Activated naive CD8-positive, alpha-beta T cell treated with anti-CD3 and anti-CD28 coated beads for 36 hours (primary cell): ENCODE measurements around the gene UBE2QL1. TPM values are rescaled to one million over a fixed set of nuclear protein-coding genes. Genes with fewer than 3 reads are reported as not detected.

ENCODE experiments used
- DNase-seq: peaks from one replicate; pipeline ENCODE4 v3.0.0; 2021
- H3K27ac Mint-ChIP-seq: one replicate; pipeline ENCODE4 v1.8.0; 2022; ENCODE audit warnings: mild to moderate bottlenecking, moderate library complexity, mixed read lengths
- H3K27me3 Mint-ChIP-seq: one replicate; pipeline ENCODE4 v1.8.0; 2022; ENCODE audit warnings: mild to moderate bottlenecking, mixed read lengths
- H3K36me3 Mint-ChIP-seq: one replicate; pipeline ENCODE4 v1.8.0; 2021; ENCODE audit warnings: mild to moderate bottlenecking, mixed read lengths
- H3K4me1 Mint-ChIP-seq: one replicate; pipeline ENCODE4 v1.8.0; 2021; ENCODE audit warnings: mixed read lengths
- H3K4me3 Mint-ChIP-seq: one replicate; pipeline ENCODE4 v1.8.0; 2022; ENCODE audit warnings: mild to moderate bottlenecking, moderate library complexity, mixed read lengths
- H3K9me3 Mint-ChIP-seq: one replicate; pipeline ENCODE4 v1.8.0; 2022; ENCODE audit warnings: mixed read lengths
- total RNA-seq, 2 experiments: library from RNA; stranded (reverse); gene quantifications; one replicate each; pipeline ENCODE4 v1.2.3, GENCODE V29; 2021

The UBE2QL1 gene
- total RNA-seq, 2 experiments from 2014 or later = not detected

GRCh38 chr5:6458833-6459232 lies 10.2 kb downstream of the UBE2QL1 start:
- Mint-ChIP-seq H3K36me3 (no peaks in the 10 kb centered on the region), H3K4me1 (no peaks in the 10 kb centered on the region), H3K4me3 (no peak overlapping the region), H3K27ac (no peak overlapping the region), H3K27me3 (peaks cover 37% of the 10 kb centered on the region), H3K9me3 (no peaks in the 10 kb centered on the region)
- DNase-seq = no peak

- no peaks in the 10 kb centered on the region for H3K4me1 Mint-ChIP-seq
- no peaks in the 10 kb centered on the region for H3K36me3 Mint-ChIP-seq
- no peaks in the 10 kb centered on the region for H3K9me3 Mint-ChIP-seq
- H3K27ac Mint-ChIP-seq = no peak overlapping the region
- H3K27me3 Mint-ChIP-seq = peaks cover 28% of the 10 kb centered on the region
- H3K4me3 Mint-ChIP-seq = no peak overlapping the region
- DNase-seq = no peak
These were observed 11.2 kb downstream of the UBE2QL1 start for GRCh38 chr5:6459896-6460295.

GRCh38 chr5:6461006-6461405 lies 12.3 kb downstream of the UBE2QL1 start:
- Mint-ChIP-seq H3K9me3 (no peaks in the 10 kb centered on the region), H3K4me1 (peaks cover under 1% of the 10 kb centered on the region), H3K4me3 (no peak overlapping the region), H3K27me3 (peaks cover 18% of the 10 kb centered on the region), H3K27ac (no peak overlapping the region), H3K36me3 (no peaks in the 10 kb centered on the region)
- DNase-seq = no peak

GRCh38 chr5:6461793-6462650 lies 13.4 kb downstream of the UBE2QL1 start:
- H3K9me3 Mint-ChIP-seq = no peaks in the 10 kb centered on the region
- no peaks in the 10 kb centered on the region for H3K36me3 Mint-ChIP-seq
- DNase-seq = no peak
- peaks cover 1% of the 10 kb centered on the region for H3K4me1 Mint-ChIP-seq
- no peak overlapping the region for H3K4me3 Mint-ChIP-seq
- H3K27me3 Mint-ChIP-seq = peaks cover 12% of the 10 kb centered on the region
- no peak overlapping the region for H3K27ac Mint-ChIP-seq

DNA sequence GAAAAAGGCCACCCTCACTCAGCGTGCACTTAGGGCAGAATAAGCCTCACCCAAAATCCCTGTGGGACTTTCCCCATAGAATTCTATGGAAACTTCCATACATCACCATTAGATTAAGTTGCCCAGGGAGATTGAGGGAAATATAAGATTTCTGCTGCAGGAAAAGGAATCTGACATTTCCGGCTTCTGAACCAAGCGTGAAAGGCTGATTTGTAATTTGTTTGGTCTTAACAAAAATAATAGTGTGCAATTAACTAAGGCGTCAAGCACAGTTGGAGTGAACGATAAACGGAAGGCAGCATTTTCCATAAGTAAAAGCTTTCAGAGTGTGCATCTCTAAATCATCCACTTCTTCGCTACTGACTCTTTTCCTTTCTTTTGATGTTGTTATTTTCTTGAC lies 14.0 kb downstream of the UBE2QL1 start:
- no peak for DNase-seq
- peaks cover 5% of the 10 kb centered on the region for H3K27me3 Mint-ChIP-seq
- no peak overlapping the region for H3K27ac Mint-ChIP-seq
- H3K4me1 Mint-ChIP-seq = peaks cover 1% of the 10 kb centered on the region
- H3K36me3 Mint-ChIP-seq = no peaks in the 10 kb centered on the region
- H3K9me3 Mint-ChIP-seq = no peaks in the 10 kb centered on the region
- no peak overlapping the region for H3K4me3 Mint-ChIP-seq

GRCh38 chr5:6464441-6464840 lies 15.8 kb downstream of the UBE2QL1 start:
- Mint-ChIP-seq H3K36me3 (no peaks in the 10 kb centered on the region), H3K27me3 (peaks cover 3% of the 10 kb centered on the region), H3K9me3 (no peaks in the 10 kb centered on the region), H3K4me1 (peaks cover 1% of the 10 kb centered on the region), H3K27ac (no peak overlapping the region), H3K4me3 (no peak overlapping the region)
- no peak for DNase-seq

DNA sequence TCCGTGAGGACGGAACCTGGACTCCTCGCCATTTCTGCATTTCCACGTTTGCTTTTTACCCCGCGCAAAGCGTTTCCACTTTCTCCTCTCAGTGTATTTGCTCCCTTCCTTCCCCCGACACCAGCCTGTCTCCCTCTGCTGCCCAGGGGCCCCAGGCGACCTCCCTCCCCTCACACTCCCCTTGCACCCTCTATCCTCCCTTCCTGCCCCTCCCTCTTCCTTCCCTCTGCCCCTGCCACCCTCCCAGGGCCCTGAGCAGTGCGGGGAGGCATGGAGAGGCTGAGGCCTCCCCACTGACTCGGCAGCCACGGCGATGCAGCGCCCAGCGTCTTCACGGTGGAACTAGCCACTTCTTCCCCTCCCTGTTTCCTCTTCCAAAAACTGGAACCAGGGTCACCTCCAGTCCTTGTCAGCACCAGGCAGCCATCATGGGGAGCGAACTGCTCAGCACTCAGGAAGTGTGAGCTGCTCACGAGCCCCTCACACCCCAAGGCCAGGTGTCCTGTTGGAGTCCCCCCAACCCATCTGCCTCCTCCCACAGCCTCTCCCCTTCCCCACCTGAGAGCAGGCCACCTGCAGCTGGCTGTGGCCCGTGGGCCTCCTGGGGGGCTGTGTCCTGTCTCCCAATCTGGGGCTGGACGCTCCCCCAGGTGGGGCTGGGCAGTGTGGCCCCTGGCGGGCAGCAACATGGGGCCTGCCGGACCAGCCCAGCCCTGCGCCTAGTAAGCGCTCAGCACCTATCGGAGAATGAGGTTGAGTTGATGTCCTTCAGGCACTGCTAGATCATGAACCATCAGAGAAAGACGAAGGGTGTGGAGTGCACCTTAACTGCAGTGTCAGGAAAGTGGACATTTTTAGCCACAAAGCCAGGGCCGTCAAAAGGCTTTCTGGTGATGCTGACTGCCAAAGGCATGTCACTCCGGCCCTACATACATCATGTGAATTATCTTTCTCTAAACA lies 17.5 kb downstream of the UBE2QL1 start:
- H3K27ac Mint-ChIP-seq = no peak overlapping the region
- no peak overlapping the region for H3K4me3 Mint-ChIP-seq
- no peaks in the 10 kb centered on the region for H3K9me3 Mint-ChIP-seq
- H3K4me1 Mint-ChIP-seq = peaks cover 1% of the 10 kb centered on the region
- peaks cover 3% of the 10 kb centered on the region for H3K27me3 Mint-ChIP-seq
- no peak for DNase-seq
- no peaks in the 10 kb centered on the region for H3K36me3 Mint-ChIP-seq

GRCh38 chr5:6466975-6467567 lies 18.4 kb downstream of the UBE2QL1 start:
- no peak overlapping the region for H3K27ac Mint-ChIP-seq
- H3K27me3 Mint-ChIP-seq = peaks cover under 1% of the 10 kb centered on the region
- DNase-seq = no peak
- H3K4me3 Mint-ChIP-seq = no peak overlapping the region
- no peaks in the 10 kb centered on the region for H3K36me3 Mint-ChIP-seq
- peaks cover 3% of the 10 kb centered on the region for H3K9me3 Mint-ChIP-seq
- peaks cover 1% of the 10 kb centered on the region for H3K4me1 Mint-ChIP-seq

GRCh38 chr5:6467591-6467990 lies 18.9 kb downstream of the UBE2QL1 start:
- Mint-ChIP-seq H3K4me3 (no peak overlapping the region), H3K27ac (no peak overlapping the region), H3K27me3 (no peaks in the 10 kb centered on the region), H3K36me3 (no peaks in the 10 kb centered on the region), H3K9me3 (peaks cover 3% of the 10 kb centered on the region), H3K4me1 (peaks cover 1% of the 10 kb centered on the region)
- DNase-seq = no peak

GRCh38 chr5:6468104-6468503 lies 19.4 kb downstream of the UBE2QL1 start:
- H3K4me1 Mint-ChIP-seq = peaks cover 1% of the 10 kb centered on the region
- H3K27ac Mint-ChIP-seq = no peak overlapping the region
- H3K36me3 Mint-ChIP-seq = no peaks in the 10 kb centered on the region
- no peak overlapping the region for H3K4me3 Mint-ChIP-seq
- no peak for DNase-seq
- H3K27me3 Mint-ChIP-seq = no peaks in the 10 kb centered on the region
- H3K9me3 Mint-ChIP-seq = peaks cover 3% of the 10 kb centered on the region

- H3K27me3 Mint-ChIP-seq = no peaks in the 10 kb centered on the region
These were observed 20.2 kb downstream of the UBE2QL1 start for GRCh38 chr5:6468870-6469269.

DNA sequence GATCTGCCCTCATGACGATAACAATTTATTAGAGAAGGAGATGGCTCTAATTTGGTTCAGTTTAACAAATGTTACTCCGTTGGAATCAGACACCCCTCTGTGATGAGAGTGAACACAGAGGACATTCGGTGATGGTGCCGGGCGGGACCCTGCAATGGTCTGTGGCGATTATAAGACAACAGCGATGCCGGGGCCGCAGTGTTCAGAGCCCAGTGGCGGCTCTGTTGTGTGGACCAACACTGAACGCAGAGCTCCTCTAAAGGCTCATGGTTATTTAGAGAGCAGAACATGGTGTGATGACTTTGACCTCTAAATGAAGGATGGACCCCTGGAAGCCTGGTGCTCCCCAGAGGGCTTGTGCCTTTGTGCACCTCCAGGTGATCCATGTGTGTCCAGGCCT lies 21.2 kb downstream of the UBE2QL1 start:
- H3K9me3 Mint-ChIP-seq = peaks cover 3% of the 10 kb centered on the region
- no peak overlapping the region for H3K27ac Mint-ChIP-seq
- H3K4me1 Mint-ChIP-seq = peaks cover 1% of the 10 kb centered on the region
- H3K36me3 Mint-ChIP-seq = no peaks in the 10 kb centered on the region
- no peak overlapping the region for H3K4me3 Mint-ChIP-seq
- DNase-seq = no peak
- H3K27me3 Mint-ChIP-seq = no peaks in the 10 kb centered on the region

More at GRCh38 chr5:6468870-6469269, 20.2 kb downstream of the UBE2QL1 start:
- H3K4me3 Mint-ChIP-seq = no peak overlapping the region
- no peak overlapping the region for H3K27ac Mint-ChIP-seq
- no peaks in the 10 kb centered on the region for H3K36me3 Mint-ChIP-seq
- DNase-seq = no peak
- H3K4me1 Mint-ChIP-seq = peaks cover 1% of the 10 kb centered on the region
- H3K9me3 Mint-ChIP-seq = peaks cover 3% of the 10 kb centered on the region

DNA sequence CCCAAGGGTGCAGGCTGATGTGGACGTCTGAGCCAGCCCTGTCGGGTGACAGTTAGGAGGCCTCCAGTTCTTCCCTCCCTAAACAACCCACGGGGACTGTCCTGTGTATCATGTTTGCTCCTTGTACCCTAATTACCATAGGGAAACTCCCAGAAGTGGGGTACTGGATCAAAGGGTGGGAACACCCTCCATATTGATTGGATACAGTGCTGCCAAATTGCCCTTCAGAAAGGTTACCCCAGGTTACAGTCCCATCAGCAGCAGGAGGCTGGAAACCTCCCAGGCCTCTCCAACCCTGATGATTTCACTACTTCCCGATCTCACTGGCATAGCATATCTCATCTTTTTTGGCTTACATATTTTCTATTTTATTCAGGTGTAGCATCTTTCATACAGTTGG lies 22.0 kb downstream of the UBE2QL1 start:
- H3K27me3 Mint-ChIP-seq = no peaks in the 10 kb centered on the region
- no peak overlapping the region for H3K4me3 Mint-ChIP-seq
- H3K4me1 Mint-ChIP-seq = peaks cover 1% of the 10 kb centered on the region
- no peak overlapping the region for H3K27ac Mint-ChIP-seq
- DNase-seq = no peak
- H3K9me3 Mint-ChIP-seq = peaks cover 3% of the 10 kb centered on the region
- H3K36me3 Mint-ChIP-seq = no peaks in the 10 kb centered on the region

DNA sequence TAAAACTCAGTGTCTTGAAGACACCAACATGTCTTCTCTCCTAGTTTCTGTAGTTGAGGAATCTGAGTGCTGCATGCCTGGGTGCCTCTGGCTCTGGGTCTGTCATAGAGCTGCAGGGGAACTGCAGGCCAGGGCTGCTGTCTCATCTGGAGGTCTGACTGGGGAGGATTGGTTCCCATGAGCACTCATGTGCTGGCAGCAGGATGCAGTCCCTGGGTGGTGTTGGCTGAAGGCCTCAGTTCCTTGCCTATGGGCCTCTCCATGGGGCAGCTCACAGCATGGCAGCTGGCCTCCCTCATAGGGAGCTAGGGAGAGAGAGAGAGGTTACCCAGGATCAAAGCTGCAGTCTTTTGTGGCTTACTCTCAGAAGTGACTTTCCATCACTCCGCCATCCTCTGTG lies 22.6 kb downstream of the UBE2QL1 start:
- H3K27ac Mint-ChIP-seq = no peak overlapping the region
- no peaks in the 10 kb centered on the region for H3K36me3 Mint-ChIP-seq
- peaks cover 3% of the 10 kb centered on the region for H3K9me3 Mint-ChIP-seq
- no peak overlapping the region for H3K4me3 Mint-ChIP-seq
- no peak for DNase-seq
- H3K4me1 Mint-ChIP-seq = no peaks in the 10 kb centered on the region
- no peaks in the 10 kb centered on the region for H3K27me3 Mint-ChIP-seq

DNA sequence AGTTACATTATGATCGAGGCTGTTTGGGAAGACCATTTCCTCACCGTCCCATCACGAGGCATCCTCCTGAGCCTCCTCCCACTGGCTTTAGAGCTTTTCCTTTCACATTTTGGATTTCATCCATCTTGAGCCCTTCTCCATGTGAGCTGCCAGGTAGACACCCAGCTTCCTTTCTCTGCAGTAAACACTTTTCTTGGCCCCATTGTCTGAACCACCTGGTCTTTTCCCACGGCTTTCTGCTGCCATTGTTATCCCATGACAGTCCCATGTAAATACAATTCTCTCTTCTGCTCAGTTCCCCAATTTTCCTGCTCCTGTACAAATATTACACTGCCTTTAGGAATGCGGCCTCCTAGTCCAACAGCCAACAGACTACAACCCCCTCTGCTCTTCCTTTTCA lies 24.1 kb downstream of the UBE2QL1 start:
- H3K36me3 Mint-ChIP-seq = no peaks in the 10 kb centered on the region
- no peak for DNase-seq

More for the DNA sequence above, 24.1 kb downstream of the UBE2QL1 start:
- Mint-ChIP-seq H3K4me1 (no peaks in the 10 kb centered on the region), H3K4me3 (no peak overlapping the region), H3K27me3 (no peaks in the 10 kb centered on the region), H3K27ac (no peak overlapping the region), H3K9me3 (peaks cover 3% of the 10 kb centered on the region)
